Neural progenitor cell (in vitro differentiated cells): ENCODE data around the gene RGL4. TPM values are rescaled to one million over a fixed set of nuclear protein-coding genes. Genes with fewer than 3 reads are reported as not detected.

Experiments
- DNase-seq: peaks from one replicate; pipeline ENCODE4 v3.0.0-alpha.2; 2016; ENCODE audit warnings: low spot score
- H2AFZ ChIP-seq: fragments of 200-600 bp; sonication (generic); replicated peaks from 2 replicates; pipeline ENCODE4 v1.6.1; 2016; ENCODE audit warnings: antibody characterized with exemption
- H3F3A ChIP-seq: fragments of 200-600 bp; sonication (generic); 2 replicates; pipeline ENCODE4 v1.6.1; 2016; ENCODE audit warnings: antibody characterized with exemption, low read depth
- H3K27ac ChIP-seq: fragments of 200-600 bp; sonication (generic); 2 replicates; pipeline ENCODE4 v1.5.1; 2016; ENCODE audit warnings: mild to moderate bottlenecking
- H3K27me3 ChIP-seq: fragments of 200-600 bp; sonication (generic); 2 replicates; pipeline ENCODE4 v1.6.1; 2016; ENCODE audit warnings: mild to moderate bottlenecking, moderate library complexity
- H3K36me3 ChIP-seq: fragments of 200-600 bp; sonication (generic); 2 replicates; pipeline ENCODE4 v1.5.1; 2016
- H3K4me1 ChIP-seq: fragments of 200-600 bp; sonication (generic); 2 replicates; pipeline ENCODE4 v1.6.1; 2016; ENCODE audit warnings: mixed run types
- H3K4me2 ChIP-seq: fragments of 200-600 bp; sonication (generic); 2 replicates; pipeline ENCODE4 v1.6.1; 2016
- H3K4me3 ChIP-seq: fragments of 200-600 bp; sonication (generic); 2 replicates; pipeline ENCODE4 v1.5.1; 2016
- H3K79me2 ChIP-seq: fragments of 200-600 bp; sonication (generic); 2 replicates; pipeline ENCODE4 v1.6.1; 2016; ENCODE audit warnings: low read depth
- H3K9ac ChIP-seq: fragments of 200-600 bp; sonication (generic); 2 replicates; pipeline ENCODE4 v1.6.1; 2016
- H3K9me3 ChIP-seq: fragments of 200-600 bp; sonication (generic); 2 replicates; pipeline ENCODE4 v1.5.1; 2016; ENCODE audit warnings: low read depth
- H4K20me1 ChIP-seq: fragments of 200-600 bp; sonication (generic); 2 replicates; pipeline ENCODE4 v1.6.1; 2016; ENCODE audit warnings: low read depth
- H3K27ac Mint-ChIP-seq: 3 replicates; pipeline ENCODE4 v1.8.0; 2021; ENCODE audit warnings: mixed read lengths
- H3K27me3 Mint-ChIP-seq: 2 replicates; pipeline ENCODE4 v1.8.0; 2022; ENCODE audit warnings: low read depth, mild to moderate bottlenecking, inconsistent platforms, moderate library complexity, mixed read lengths; ENCODE audit not compliant: insufficient read depth
- H3K36me3 Mint-ChIP-seq: 3 replicates; pipeline ENCODE4 v1.8.0; 2021; ENCODE audit warnings: mixed read lengths
- H3K4me1 Mint-ChIP-seq: 3 replicates; pipeline ENCODE4 v1.8.0; 2021; ENCODE audit warnings: mixed read lengths
- H3K4me3 Mint-ChIP-seq: 3 replicates; pipeline ENCODE4 v1.8.0; 2021; ENCODE audit warnings: mild to moderate bottlenecking, moderate library complexity, mixed read lengths
- H3K9me3 Mint-ChIP-seq: 3 replicates; pipeline ENCODE4 v1.8.0; 2020; ENCODE audit warnings: mixed read lengths
- CTCF ChIP-seq: fragments of 200-600 bp; sonication (generic); IDR thresholded peaks from 2 replicates; pipeline ENCODE4 v1.5.1; 2017; ENCODE audit warnings: antibody characterized with exemption, mild to moderate bottlenecking
- EZH2 ChIP-seq: fragments of 200-600 bp; sonication (generic); IDR thresholded peaks from 2 replicates; pipeline ENCODE4 v1.6.1; 2017; ENCODE audit warnings: antibody characterized with exemption, mild to moderate bottlenecking, moderate library complexity
- EZH2phosphoT487 ChIP-seq: fragments of 200-600 bp; sonication (generic); IDR thresholded peaks from 2 replicates; pipeline ENCODE4 v1.6.1; 2017; ENCODE audit warnings: antibody characterized with exemption
- total RNA-seq: library from RNA; depleted of rRNA; stranded (reverse); fragments of >200 nt; gene quantifications from 2 replicates; pipeline ENCODE4 v1.2.3, GENCODE V29; 2015; ENCODE audit warnings: low replicate concordance

The RGL4 gene
- total RNA-seq, 1 donor from 2014 or later = not detected

GRCh38 chr22:23700706-23701105 lies 9.9 kb downstream of the RGL4 start:
- Mint-ChIP-seq H3K27ac (no peak overlapping the region), H3K4me1 (no peaks in the 10 kb centered on the region), H3K27me3 (no peaks in the 10 kb centered on the region), H3K9me3 (no peaks in the 10 kb centered on the region), H3K36me3 (peaks cover 41% of the 10 kb centered on the region), H3K4me3 (no peak overlapping the region)
- Histone ChIP-seq H3K36me3 (no peaks in the 10 kb centered on the region), H3K27ac (no peak overlapping the region), H3F3A (no peaks in the 10 kb centered on the region), H3K4me2 (no peak overlapping the region), H3K27me3 (no peaks in the 10 kb centered on the region), H3K4me1 (no peaks in the 10 kb centered on the region), H3K4me3 (no peak overlapping the region), H3K79me2 (peaks cover 22% of the 10 kb centered on the region), H3K9me3 (no peaks in the 10 kb centered on the region), H3K9ac (no peak overlapping the region), H4K20me1 (peaks cover 41% of the 10 kb centered on the region), H2AFZ (no peak overlapping the region)
- TF ChIP-seq EZH2phosphoT487 = no peak
- TF ChIP-seq CTCF = no peak
- TF ChIP-seq EZH2 = no peak
- no peak for DNase-seq

- Mint-ChIP-seq H3K4me1 (no peaks in the 10 kb centered on the region), H3K27ac (no peak overlapping the region), H3K36me3 (peaks cover 60% of the 10 kb centered on the region), H3K27me3 (no peaks in the 10 kb centered on the region), H3K9me3 (no peaks in the 10 kb centered on the region), H3K4me3 (no peak overlapping the region)
- Histone ChIP-seq H3K79me2 (peaks cover 22% of the 10 kb centered on the region), H2AFZ (no peak overlapping the region), H3K9me3 (no peaks in the 10 kb centered on the region), H3K4me1 (no peaks in the 10 kb centered on the region), H4K20me1 (peaks cover 43% of the 10 kb centered on the region), H3K4me2 (no peak overlapping the region), H3K9ac (no peak overlapping the region), H3K27ac (no peak overlapping the region), H3K36me3 (no peaks in the 10 kb centered on the region), H3F3A (no peaks in the 10 kb centered on the region), H3K27me3 (no peaks in the 10 kb centered on the region), H3K4me3 (no peak overlapping the region)
- no peak for DNase-seq
- TF ChIP-seq CTCF (no peak), EZH2 (no peak), EZH2phosphoT487 (no peak)
These were observed 13.2 kb downstream of the RGL4 start for GRCh38 chr22:23704062-23704461.

GRCh38 chr22:23704829-23705228 lies 14.0 kb downstream of the RGL4 start:
- H3K79me2 ChIP-seq = peaks cover 22% of the 10 kb centered on the region
- no peaks in the 10 kb centered on the region for H3K27me3 ChIP-seq
- no peak overlapping the region for H2AFZ ChIP-seq
- H3K4me2 ChIP-seq = no peak overlapping the region
- DNase-seq = no peak
- no peaks in the 10 kb centered on the region for H3K4me1 ChIP-seq
- peaks cover 43% of the 10 kb centered on the region for H4K20me1 ChIP-seq
- H3K4me3 ChIP-seq = no peak overlapping the region
- no peak overlapping the region for H3K9ac ChIP-seq
- Mint-ChIP-seq H3K9me3 (no peaks in the 10 kb centered on the region), H3K36me3 (peaks cover 63% of the 10 kb centered on the region), H3K4me3 (no peak overlapping the region), H3K27ac (no peak overlapping the region), H3K4me1 (no peaks in the 10 kb centered on the region), H3K27me3 (no peaks in the 10 kb centered on the region)
- no peak overlapping the region for H3K27ac ChIP-seq
- no peaks in the 10 kb centered on the region for H3F3A ChIP-seq
- TF ChIP-seq EZH2phosphoT487 (no peak), CTCF (no peak), EZH2 (no peak)
- no peaks in the 10 kb centered on the region for H3K9me3 ChIP-seq
- no peaks in the 10 kb centered on the region for H3K36me3 ChIP-seq
